Heart left ventricle (tissue), 16 donors: ENCODE measurements around the gene FMO1. TPM values are rescaled to one million over a fixed set of nuclear protein-coding genes. Genes with fewer than 3 reads are reported as not detected.

Experiments
- ATAC-seq, 4 donors: fragments of 200-7000 bp; cut with Tn5 transposase; one replicate each; pipeline ENCODE4 v1.9.1; 2020 to 2022; ENCODE audit warnings: moderate library complexity in 4 of 4, mild to moderate bottlenecking in 3 of 4, moderate number of reproducible peaks in 1 of 4
- DNase-seq, 5 donors: peaks; one replicate each; pipeline ENCODE4 v3.0.0-alpha.2; 2020
- H3K27ac ChIP-seq, 12 donors: fragments of 200-600 bp; sonication (generic) in 4 of 12; one replicate each; pipeline versions ENCODE4 v1.5.0 to v1.8.0; 2016 to 2022; ENCODE audit warnings: mild to moderate bottlenecking in 2 of 12
- H3K27me3 ChIP-seq, 9 donors: fragments of 200-600 bp; sonication (generic) in 2 of 9; one replicate each; pipeline versions ENCODE4 v1.5.1 to v1.8.0; 2016 to 2022; ENCODE audit warnings: mild to moderate bottlenecking in 3 of 9
- H3K36me3 ChIP-seq, 9 donors: fragments of 200-600 bp; sonication (generic) in 2 of 9; one replicate each; pipeline versions ENCODE4 v1.5.0 to v1.8.0; 2018 to 2022; ENCODE audit warnings: mild to moderate bottlenecking in 2 of 9
- H3K4me1 ChIP-seq, 12 donors: fragments of 200-600 bp; sonication (generic) in 4 of 12; one replicate each; pipeline versions ENCODE4 v1.5.0 to v1.8.0; 2016 to 2022; ENCODE audit warnings: mild to moderate bottlenecking in 3 of 12
- H3K4me3 ChIP-seq, 12 donors: fragments of 200-600 bp; sonication (generic) in 4 of 12; one replicate each; pipeline versions ENCODE4 v1.5.0 to v1.8.0; 2017 to 2022; ENCODE audit warnings: mild to moderate bottlenecking in 9 of 12, moderate library complexity in 4 of 12
- H3K9me3 ChIP-seq, 12 donors: fragments of 200-600 bp; sonication (generic) in 4 of 12; one replicate each; pipeline versions ENCODE4 v1.5.0 to v1.8.0; 2016 to 2022; ENCODE audit warnings: mild to moderate bottlenecking in 1 of 12
- CTCF ChIP-seq, 12 donors: fragments of 200-600 bp; sonication (generic) in 4 of 12; IDR thresholded peaks; one replicate each; pipeline versions ENCODE4 v1.5.0 to v1.8.0; 2018 to 2022; ENCODE audit warnings: antibody characterized with exemption in 12 of 12, mild to moderate bottlenecking in 5 of 12
- POLR2A ChIP-seq, 2 donors: fragments of 450-650 bp; IDR thresholded peaks; one replicate each; pipeline ENCODE4 v1.6.1; 2017; ENCODE audit warnings: antibody characterized with exemption in 2 of 2, mild to moderate bottlenecking in 2 of 2, moderate library complexity in 2 of 2
- WGBS, 4 donors: extraction: QIAGEN DNeasy Blood & Tissue Kit in 2 of 4; methylation state at CpG; one replicate each; pipeline versions ENCODE4 v1.1.5 to v1.1.7; 2013 to 2018; 5-methylcytosine and 5-hydroxymethylcytosine counted together
- intact Hi-C, 10 donors: fragments of 100-400 bp; cut with DNase I; formaldehyde crosslinking; loops; one replicate each; pipeline versions ENCODE4 v1.11.1 to v1.14.2; 2022
- polyA plus RNA-seq, 2 donors: library from polyadenylated mRNA; stranded (reverse); fragments of 200-250 nt; gene quantifications; one replicate each; pipeline ENCODE4 v1.2.3, GENCODE V29; 2013
- total RNA-seq, 9 donors: library from RNA; depleted of rRNA in 2 of 9; stranded (reverse); fragments of >200 nt in 2 of 9; fragmentation: NEBNext Ultra II Directional in 3 of 9; extraction: Animal tissue kit (Norgen Biotek cat#: 25700) in 3 of 9; gene quantifications; one replicate each; pipeline versions ENCODE4 v1.1.0 to v1.2.4, GENCODE V29; 2016 to 2023
- donor health status: ischemic (EF 13 %, LVEDD 7.1; RV severe dilation, severe dysfunction).
- donor health status: healthy with polysubstance abuse.
- donor health status: DM: no; HTN: yes; CAD: no.
- donor health status: DM: no; HTN: no; CAD: no.
- donor health status: ischemic (EF 25% LVEDD 6.9; RV normal size, moderate dysfunction).
- donor health status: ischemic (EF 25% LVEDD 5.7; RV mildly dilated, moderate dysfunction).
- donor health status: healthy.
- donor health status: DM: yes; HTN: yes; CAD: no.
- donor health status: ischemic (EF 35%, LVEDD 5.7; RV mildly dilated, moderate dysfunction).
- donor health status: nonischemic (EF 11% LVEDD 7.7; RV severe dilation, severe dysfunction).
- donor health status: DM: yes; HTN: yes; CAD: no.
- donor health status: PGD.
- donor health status: ischemic (EF 29% LVEDD 5.4; RV normal size, mild dysfunction).
- donor health status: nonischemic (EF 23%, LVEDD 6.1; RV moderate dilation, normal function).

Gene FMO1
- total and polyA plus RNA-seq, 11 donors = 0.15 to 7.0 (median 0.58) TPM; not detected in 2

DNA sequence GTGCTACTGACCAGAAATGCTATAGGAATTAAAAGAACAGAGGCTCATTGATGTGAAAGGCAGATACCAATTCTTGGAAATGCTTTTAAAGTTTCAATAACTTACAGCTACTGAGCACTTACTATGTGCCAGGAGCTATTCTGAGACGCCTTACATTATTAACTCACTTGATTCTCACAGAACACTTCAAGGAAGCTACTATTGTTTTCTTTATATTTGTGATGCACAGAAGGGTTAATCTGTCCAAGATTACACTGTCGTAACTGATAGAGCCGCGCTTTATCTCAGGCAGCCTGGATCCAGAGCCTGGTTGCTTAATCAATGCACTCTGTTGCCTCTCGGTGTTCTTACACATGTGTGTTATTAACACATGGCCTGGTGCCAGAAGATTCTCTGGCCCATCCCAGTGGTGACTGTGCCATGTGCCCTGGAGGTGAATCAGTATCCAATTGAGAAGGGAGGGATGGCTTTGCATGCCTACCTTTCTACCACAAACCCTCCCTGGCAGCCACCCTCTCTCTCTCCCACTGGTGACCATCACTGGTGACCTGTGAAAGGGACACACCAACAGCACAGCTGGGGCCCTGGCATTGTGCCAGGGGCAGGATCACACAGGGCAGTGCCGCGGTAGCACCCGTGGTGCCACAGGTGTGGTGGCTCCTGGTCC lies 8.8 kb downstream of the FMO1 start:
- peaks cover 0 to 18% (median 3%) of the 10 kb centered on the region in 9 donors for H3K27me3 ChIP-seq
- WGBS, 4 donors = 43 to 54% (median 46%) methylated on average over 8 of the region's 8 CpGs
- H3K27ac ChIP-seq = peak overlapping the region in 2 of 12 donors; percentile 39 to 70
- intact Hi-C loops = no loop called here
- ATAC-seq = peak in 3 of 4 donors; percentile 20 to 55 (median 36)
- peaks cover 0 to 15% (median 0%) of the 10 kb centered on the region in 12 donors for H3K4me1 ChIP-seq
- H3K9me3 ChIP-seq = no peaks in the 10 kb centered on the region
- no peak for TF ChIP-seq CTCF (IDR thresholded peaks at IDR 0.05)
- TF ChIP-seq POLR2A (IDR thresholded peaks at IDR 0.05) = no peak
- no peak overlapping the region for H3K4me3 ChIP-seq
- DNase-seq = peak in 1 of 5 donors; percentile 34
- no peaks in the 10 kb centered on the region for H3K36me3 ChIP-seq

DNA sequence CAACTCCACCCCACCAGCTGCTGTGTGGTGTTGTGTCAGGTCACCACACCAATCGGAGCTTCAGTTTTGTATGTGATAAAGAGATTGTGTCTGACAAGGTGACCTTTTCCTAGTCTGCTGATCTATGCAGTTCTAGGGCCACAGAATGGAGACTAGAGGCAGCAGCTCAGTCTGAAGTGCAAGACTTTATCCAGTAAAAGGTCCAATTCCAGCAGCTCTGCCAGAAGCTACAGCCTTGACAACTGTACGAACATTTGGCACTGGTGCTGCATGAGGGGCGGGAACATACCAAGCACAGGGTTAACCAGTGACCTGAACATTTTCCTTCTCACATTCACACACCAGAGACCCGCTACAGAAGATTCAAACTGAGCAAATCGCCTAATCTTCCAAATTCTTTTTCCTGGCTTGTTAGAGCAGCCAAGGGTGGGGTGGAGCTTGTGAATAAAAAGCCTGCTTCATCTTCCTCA lies 9.3 kb downstream of the FMO1 start:
- peak; percentile 24 to 32 (median 30) for ATAC-seq
- TF ChIP-seq CTCF (IDR thresholded peaks at IDR 0.05) (no peak), POLR2A (IDR thresholded peaks at IDR 0.05) (no peak)
- no peak overlapping the region for H3K4me3 ChIP-seq
- H3K27ac ChIP-seq = peak overlapping the region in 5 of 12 donors; percentile 4 to 70 (median 46)
- intact Hi-C loops = no loop called here
- WGBS, 4 donors = 51 to 67% (median 58%) methylated on average over 5 of the region's 5 CpGs
- H3K4me1 ChIP-seq = peaks cover 0 to 14% (median 0%) of the 10 kb centered on the region in 12 donors
- DNase-seq = no peak
- H3K36me3 ChIP-seq = no peaks in the 10 kb centered on the region
- H3K9me3 ChIP-seq = no peaks in the 10 kb centered on the region
- H3K27me3 ChIP-seq = peaks cover 0 to 12% (median 1%) of the 10 kb centered on the region in 9 donors

- ATAC-seq = no peak
- H3K4me1 ChIP-seq = peaks cover 0 to 14% (median 0%) of the 10 kb centered on the region in 12 donors
- no peaks in the 10 kb centered on the region for H3K9me3 ChIP-seq
- TF ChIP-seq CTCF (IDR thresholded peaks at IDR 0.05) = no peak
- no peak for TF ChIP-seq POLR2A (IDR thresholded peaks at IDR 0.05)
- no peak for DNase-seq
- H3K36me3 ChIP-seq = no peaks in the 10 kb centered on the region
- intact Hi-C loops = no loop called here
- H3K27me3 ChIP-seq = peaks cover 0 to 8% (median 0%) of the 10 kb centered on the region in 9 donors
- 68 to 79% (median 79%) methylated on average over 3 of the region's 3 CpGs for WGBS, 4 donors
- peak overlapping the region in 6 of 12 donors; percentile 4 to 70 (median 49) for H3K27ac ChIP-seq
- peak overlapping the region in 1 of 12 donors; percentile 15 for H3K4me3 ChIP-seq
Measured at GRCh38 chr1:171258429-171258828, 10.1 kb downstream of the FMO1 start.

DNA sequence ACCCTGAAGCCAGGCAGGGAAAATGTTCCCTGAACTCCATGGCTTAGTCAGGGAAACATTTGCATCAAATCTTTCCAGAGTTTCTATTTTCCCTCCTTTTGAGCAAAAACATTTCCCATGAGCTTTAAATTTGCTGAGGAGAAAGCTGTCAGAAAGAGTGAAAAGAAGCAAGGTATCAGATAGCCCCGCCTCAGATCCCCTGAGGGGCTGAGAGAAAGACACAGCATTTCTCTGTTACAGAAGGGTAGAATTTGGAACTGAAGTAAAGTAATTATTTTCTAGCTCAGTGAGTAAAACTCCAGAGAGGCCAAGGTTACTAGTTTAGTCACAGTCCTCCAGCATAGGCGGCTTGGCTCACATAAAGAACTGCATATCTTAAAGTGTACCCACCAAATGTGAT lies 10.6 kb downstream of the FMO1 start:
- no peaks in the 10 kb centered on the region for H3K9me3 ChIP-seq
- ATAC-seq = no peak
- TF ChIP-seq CTCF (IDR thresholded peaks at IDR 0.05) = no peak
- TF ChIP-seq POLR2A (IDR thresholded peaks at IDR 0.05) = no peak
- peaks cover 0 to 14% (median 0%) of the 10 kb centered on the region in 12 donors for H3K4me1 ChIP-seq
- H3K36me3 ChIP-seq = no peaks in the 10 kb centered on the region
- no peak for DNase-seq
- peak overlapping the region in 1 of 12 donors; percentile 15 for H3K4me3 ChIP-seq
- H3K27me3 ChIP-seq = peaks cover 0 to 3% (median 0%) of the 10 kb centered on the region in 9 donors
- intact Hi-C loops = no loop called here
- WGBS, 4 donors = 70 to 79% (median 72%) methylated on average over 2 of the region's 2 CpGs
- H3K27ac ChIP-seq = peak overlapping the region in 6 of 12 donors; percentile 4 to 70 (median 49)
